ENCODE results near the gene RBMY1A1. TPM values are rescaled to one million over a fixed set of nuclear protein-coding genes. Genes with fewer than 3 reads are reported as not detected.

RBMY1A1 gene
- not detected in 2 replicates for total RNA-seq

GRCh38 chrY:21534579-21534978, at the start of gene RBMY1A1:
Gene RBMY1A1 (plus strand): TSS chrY:21534879. CDS start chrY:21536892, 2,013 bp downstream.

GRCh38 chrY:21511038-21511437, 23.6 kb upstream of the RBMY1A1 start, which contains the start of gene RBMY1B:
Gene RBMY1B (plus strand): TSS chrY:21511338. CDS start chrY:21513351, 2,013 bp downstream.

Other genes with a start within 250 kb of the RBMY1A1 start
- not detected in 2 replicates for gene RBMY1B, start 23.5 kb upstream of the RBMY1A1 start, total RNA-seq